Calu3 (cell line): ENCODE measurements around the gene NELFB. TPM values are rescaled to one million over a fixed set of nuclear protein-coding genes. Genes with fewer than 3 reads are reported as not detected.

Experiments
- BruUV-seq: library from RNA; stranded (reverse); fragments of 400-500 nt; replicated peaks from 2 replicates; lab custom pipeline; 2021; lab: Mats Ljungman, UMichigan
- CTCF ChIA-PET: fragments of 300-600 bp; sonication (Branson Sonifier 250); formaldehyde crosslinking; loops from one replicate; lab custom pipeline; 2022; ENCODE audit warnings: antibody characterized with exemption; lab: Charles Lee
- DNase-seq: peaks from one replicate; pipeline ENCODE4 v3.0.0; 2022
- H3K27ac Mint-ChIP-seq: one replicate; pipeline ENCODE4 v1.8.0; 2022; ENCODE audit warnings: mixed read lengths; ENCODE audit not compliant: unreplicated experiment
- H3K27me3 Mint-ChIP-seq: one replicate; pipeline ENCODE4 v1.8.0; 2022; ENCODE audit warnings: mixed read lengths; ENCODE audit not compliant: unreplicated experiment
- H3K36me3 Mint-ChIP-seq: one replicate; pipeline ENCODE4 v1.8.0; 2022; ENCODE audit warnings: mild to moderate bottlenecking, moderate library complexity, mixed read lengths; ENCODE audit not compliant: insufficient read depth, unreplicated experiment
- H3K4me1 Mint-ChIP-seq: one replicate; pipeline ENCODE4 v1.8.0; 2022; ENCODE audit warnings: mild to moderate bottlenecking, low read depth, mixed read lengths; ENCODE audit not compliant: unreplicated experiment
- H3K4me3 Mint-ChIP-seq: one replicate; pipeline ENCODE4 v1.8.0; 2022; ENCODE audit warnings: mild to moderate bottlenecking, low read depth, moderate library complexity, mixed read lengths; ENCODE audit not compliant: unreplicated experiment
- H3K9me3 Mint-ChIP-seq: one replicate; pipeline ENCODE4 v1.8.0; 2022; ENCODE audit warnings: low read depth, mixed read lengths; ENCODE audit not compliant: unreplicated experiment
- CTCF ChIP-seq: fragments of 200-600 bp; IDR thresholded peaks from one replicate; pipeline ENCODE4 v1.8.0; 2022; ENCODE audit warnings: antibody characterized with exemption; ENCODE audit not compliant: unreplicated experiment
- intact Hi-C: fragments of 100-400 bp; cut with micrococcal nuclease; formaldehyde crosslinking; loops from one replicate; pipeline ENCODE4 v1.10.0; 2022; ENCODE audit not compliant: unreplicated experiment
- total RNA-seq: library from RNA; stranded (reverse); gene quantifications from 2 replicates; pipeline ENCODE4 v1.2.3, GENCODE V29; 2022

The NELFB gene
- total RNA-seq, 1 experiment from 2014 or later = 43.5 TPM

- Mint-ChIP-seq H3K27me3 (peaks cover 17% of the 10 kb centered on the region), H3K36me3 (peaks cover 29% of the 10 kb centered on the region), H3K4me3 (no peak within 1 kb of the TSS), H3K9me3 (no peaks in the 10 kb centered on the region), H3K4me1 (peaks cover 27% of the 10 kb centered on the region), H3K27ac (no peak within 1 kb of the TSS)
- BruUV-seq = no TSS peak
- no peak for DNase-seq
- intact Hi-C loops = no loop called here
- TF ChIP-seq CTCF = no peak
- CTCF ChIA-PET = interaction anchor here (0.6 kb wide), 1 partner anchor 163 kb away, joined by 3 read pairs; no protein-coding TSS in a partner anchor
Measured at GRCh38 chr9:137230705-137231371, 24.3 kb upstream of the NELFB start, which contains the start of gene SLC34A3. Gene SLC34A3, plus strand, starts transcription at chr9:137230901. Its CDS starts 802 bp downstream, at chr9:137231703.

DNA sequence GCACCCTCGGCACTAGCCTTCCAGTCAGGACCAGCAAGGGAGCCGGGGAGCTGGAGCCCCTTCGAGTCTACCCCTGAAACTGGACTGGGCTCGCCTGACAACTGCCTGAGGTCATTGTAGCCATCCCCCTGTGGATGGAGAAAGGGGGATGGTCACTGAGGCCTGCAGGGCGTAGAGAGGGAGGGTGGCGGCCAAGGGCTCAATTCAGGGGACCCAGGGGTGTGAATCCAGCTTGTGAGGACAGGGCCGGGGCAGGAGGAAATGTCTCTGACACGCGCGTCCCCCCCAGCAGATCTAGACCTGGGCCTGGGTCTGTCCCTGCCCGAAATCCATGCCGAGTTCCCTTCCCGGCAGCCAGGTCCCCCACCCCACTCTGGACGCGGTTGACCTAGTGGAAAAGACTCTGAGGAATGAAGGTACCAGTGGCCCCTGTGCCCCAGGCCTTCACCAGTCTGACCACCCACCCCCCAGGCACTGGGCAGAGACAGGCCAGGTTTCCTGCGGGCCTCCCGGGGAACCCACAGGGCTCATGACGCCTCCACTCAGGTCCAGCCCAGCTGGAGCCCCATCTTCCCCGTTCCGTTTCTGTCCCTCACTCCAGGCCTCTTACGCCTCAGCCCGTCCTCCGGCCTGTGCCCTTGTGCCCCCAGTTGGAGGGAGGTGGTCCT lies 23.6 kb upstream of the NELFB start:
- H3K9me3 Mint-ChIP-seq = no peaks in the 10 kb centered on the region
- peaks cover 25% of the 10 kb centered on the region for H3K36me3 Mint-ChIP-seq
- CTCF ChIA-PET = interaction anchor here (0.6 kb wide), 1 partner anchor 86 kb away, joined by 3 read pairs; no protein-coding TSS in a partner anchor
- TF ChIP-seq CTCF = no peak
- peaks cover 17% of the 10 kb centered on the region for H3K27me3 Mint-ChIP-seq
- no peak for DNase-seq
- H3K27ac Mint-ChIP-seq = no peak overlapping the region
- H3K4me3 Mint-ChIP-seq = no peak overlapping the region
- H3K4me1 Mint-ChIP-seq = peaks cover 22% of the 10 kb centered on the region
- no TSS peak for BruUV-seq
- intact Hi-C loops = no loop called here

- H3K4me1 Mint-ChIP-seq = peaks cover 18% of the 10 kb centered on the region
- peaks cover 19% of the 10 kb centered on the region for H3K36me3 Mint-ChIP-seq
- H3K27ac Mint-ChIP-seq = no peak overlapping the region
- CTCF ChIA-PET = interaction anchor here (0.6 kb wide), 1 partner anchor 86 kb away, joined by 3 read pairs; no protein-coding TSS in a partner anchor
- no peak for TF ChIP-seq CTCF
- DNase-seq = no peak
- H3K4me3 Mint-ChIP-seq = no peak overlapping the region
- no peaks in the 10 kb centered on the region for H3K9me3 Mint-ChIP-seq
- no TSS peak for BruUV-seq
- intact Hi-C loops = no loop called here
- H3K27me3 Mint-ChIP-seq = peaks cover 17% of the 10 kb centered on the region
Measured at GRCh38 chr9:137232101-137232500, 23.0 kb upstream of the NELFB start.

DNA sequence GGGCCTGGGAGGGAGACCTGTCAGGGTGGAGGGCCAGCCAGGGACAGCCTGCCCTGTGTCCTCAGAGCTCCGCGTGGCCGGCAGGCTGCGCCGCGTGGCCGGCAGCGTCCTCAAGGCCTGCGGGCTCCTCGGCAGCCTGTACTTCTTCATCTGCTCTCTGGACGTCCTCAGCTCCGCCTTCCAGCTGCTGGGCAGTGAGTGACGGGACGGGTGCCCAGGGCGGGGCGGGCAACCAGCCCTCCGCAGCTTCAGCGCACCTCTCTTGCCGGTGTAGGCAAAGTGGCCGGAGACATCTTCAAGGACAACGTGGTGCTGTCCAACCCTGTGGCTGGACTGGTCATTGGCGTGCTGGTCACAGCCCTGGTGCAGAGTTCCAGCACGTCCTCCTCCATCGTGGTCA lies 22.6 kb upstream of the NELFB start:
- peaks cover 14% of the 10 kb centered on the region for H3K36me3 Mint-ChIP-seq
- no TSS peak for BruUV-seq
- peaks cover 16% of the 10 kb centered on the region for H3K4me1 Mint-ChIP-seq
- no peaks in the 10 kb centered on the region for H3K9me3 Mint-ChIP-seq
- no peak for TF ChIP-seq CTCF
- no peak overlapping the region for H3K27ac Mint-ChIP-seq
- CTCF ChIA-PET = no interaction called here
- no peak overlapping the region for H3K4me3 Mint-ChIP-seq
- DNase-seq = no peak
- H3K27me3 Mint-ChIP-seq = peaks cover 17% of the 10 kb centered on the region
- intact Hi-C loops = no loop called here
